Activated T-helper 9 cell treated with anti-CD3 and anti-CD28 coated beads, Interleukin-2, amount 50 U/mL, for 16 hours (primary cell): Measurements from ENCODE around the gene PPP2R3B.

Experiments
- DNase-seq: peaks from one replicate; pipeline ENCODE4 v3.0.0-alpha.2; 2020; ENCODE audit warnings: low read depth

Gene PPP2R3B

DNA sequence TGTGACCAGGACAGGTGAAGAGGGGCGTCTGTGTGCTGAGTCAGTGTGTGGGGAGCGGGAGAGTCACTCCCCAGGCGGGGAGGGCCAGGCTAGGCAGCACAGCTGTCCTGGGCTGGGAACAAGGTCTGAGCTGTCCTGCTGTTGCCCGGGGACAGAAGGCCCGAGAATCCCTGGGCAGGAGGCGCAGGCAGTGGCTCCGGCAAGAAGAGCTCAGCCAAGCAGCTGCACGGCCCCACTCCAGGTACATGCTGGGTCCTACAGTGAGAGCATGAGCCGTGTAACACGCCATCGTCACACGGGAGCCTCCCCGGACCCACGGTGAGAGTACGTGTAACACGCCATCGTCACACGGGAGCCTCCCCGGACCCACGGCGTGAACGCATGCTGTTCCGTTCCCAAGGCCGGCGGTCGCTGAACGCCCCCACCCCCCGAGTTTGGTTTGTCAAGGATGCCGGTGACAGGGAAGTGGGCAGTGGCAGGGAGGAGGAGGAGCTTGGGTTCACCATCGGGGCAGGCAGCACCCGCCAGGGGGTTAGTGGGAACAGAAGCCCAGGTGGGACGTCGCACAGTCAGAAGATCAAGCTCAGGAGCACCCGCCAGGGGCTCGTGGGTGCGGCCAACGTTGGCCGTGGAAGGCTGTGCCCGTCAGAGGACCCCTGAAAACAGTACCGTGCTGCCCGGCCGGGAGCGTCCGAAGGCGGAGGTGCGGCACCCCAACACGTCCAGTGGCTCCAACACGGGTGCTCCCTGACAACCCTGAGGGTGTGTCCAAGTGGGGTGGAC, 15.6 kb downstream of the PPP2R3B start:
- no peak for DNase-seq

DNA sequence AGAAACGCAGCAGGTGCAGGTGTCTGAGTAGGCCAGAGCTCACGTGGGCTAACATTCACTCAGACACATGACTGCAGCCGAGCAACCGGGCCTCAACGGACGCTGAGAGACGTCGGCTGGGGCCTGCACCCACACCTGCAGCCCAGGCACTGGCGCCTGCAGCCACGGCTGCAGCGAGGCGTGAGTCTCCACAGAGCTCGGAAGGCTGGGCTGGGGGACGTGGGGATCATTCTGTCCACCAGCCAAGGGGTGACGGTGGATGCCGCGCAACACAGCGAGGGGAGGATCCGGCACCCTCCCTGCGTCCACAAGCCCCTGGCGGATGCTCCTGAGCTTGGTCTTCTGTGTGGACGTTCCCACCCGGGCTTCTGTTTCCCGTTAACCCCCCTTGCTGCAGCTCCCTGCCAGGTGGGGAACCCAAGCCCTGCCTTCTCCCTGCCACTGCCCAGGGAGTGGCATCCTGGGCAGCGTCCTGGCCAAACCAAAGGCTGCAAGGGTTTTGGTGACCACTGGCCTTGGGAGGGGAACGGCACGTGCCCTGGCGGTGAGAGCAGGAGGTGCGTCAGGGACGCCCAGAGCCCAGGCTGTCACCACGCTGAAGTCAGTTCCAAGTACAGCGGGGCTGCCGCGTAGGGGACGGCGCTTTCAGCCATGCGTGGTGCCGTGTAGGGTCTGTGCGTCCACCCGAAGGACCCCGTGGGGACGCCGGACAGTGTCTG, 16.3 kb downstream of the PPP2R3B start:
- no peak for DNase-seq

DNA sequence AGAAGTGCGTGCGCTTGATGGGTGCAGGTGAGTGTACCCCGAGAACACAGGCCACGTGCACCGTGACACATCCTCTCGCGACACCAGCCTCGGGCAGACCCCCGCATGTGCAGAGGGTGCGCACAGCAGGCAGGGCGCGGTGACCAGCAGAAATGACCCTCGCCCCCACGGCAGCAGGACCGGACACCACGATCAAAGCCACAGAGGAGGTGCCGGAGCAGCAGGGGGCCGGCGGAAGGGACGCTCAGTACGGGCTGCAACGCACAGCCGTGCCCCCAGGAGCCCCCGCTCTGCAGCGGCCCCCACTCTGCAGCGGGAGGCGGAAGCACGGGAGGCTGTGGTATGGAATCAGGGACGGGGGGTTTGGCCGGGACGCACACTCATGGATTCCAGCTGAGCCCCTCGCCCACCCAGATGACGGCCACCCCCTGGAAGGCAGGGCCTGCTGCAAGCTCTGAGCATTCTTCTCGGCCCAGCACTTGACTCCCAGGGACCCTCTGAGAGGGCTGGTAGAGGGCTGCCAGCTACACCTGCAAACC, 17.1 kb downstream of the PPP2R3B start:
- DNase-seq = no peak

DNA sequence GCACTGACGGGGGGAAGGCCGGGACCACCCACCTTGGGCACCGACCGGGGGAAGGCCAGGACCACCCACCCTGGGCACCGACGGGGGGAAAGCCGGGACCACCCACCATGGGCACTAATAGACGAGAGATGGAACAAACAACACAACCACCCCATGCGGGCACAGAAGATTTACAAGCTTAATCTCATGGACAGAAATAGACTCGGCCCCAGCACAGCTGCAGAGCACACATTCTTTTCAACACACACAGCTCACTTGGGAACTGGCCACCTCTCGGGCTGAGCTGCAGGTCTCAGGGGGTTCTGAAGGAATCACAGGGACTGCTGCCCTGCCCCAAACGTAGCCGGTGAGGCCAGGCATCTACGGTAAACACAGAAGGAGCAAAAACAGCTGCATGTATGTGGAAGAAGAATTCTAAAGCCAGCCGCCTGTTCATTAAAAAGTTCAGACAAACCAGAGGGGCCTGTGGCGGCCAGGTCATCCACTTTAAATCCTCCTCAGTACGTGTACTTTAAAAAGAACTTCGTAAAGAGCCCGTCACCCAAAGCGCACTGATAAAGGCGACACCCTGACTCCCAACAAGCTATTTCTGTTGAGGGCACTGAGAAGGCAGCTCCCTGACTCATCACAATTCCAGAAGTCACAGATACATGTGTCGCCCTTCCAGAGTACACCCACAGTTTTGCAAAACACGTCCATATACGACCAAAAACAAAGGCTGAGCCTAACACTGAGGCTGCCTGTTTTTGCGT, 17.7 kb downstream of the PPP2R3B start:
- no peak for DNase-seq

DNA sequence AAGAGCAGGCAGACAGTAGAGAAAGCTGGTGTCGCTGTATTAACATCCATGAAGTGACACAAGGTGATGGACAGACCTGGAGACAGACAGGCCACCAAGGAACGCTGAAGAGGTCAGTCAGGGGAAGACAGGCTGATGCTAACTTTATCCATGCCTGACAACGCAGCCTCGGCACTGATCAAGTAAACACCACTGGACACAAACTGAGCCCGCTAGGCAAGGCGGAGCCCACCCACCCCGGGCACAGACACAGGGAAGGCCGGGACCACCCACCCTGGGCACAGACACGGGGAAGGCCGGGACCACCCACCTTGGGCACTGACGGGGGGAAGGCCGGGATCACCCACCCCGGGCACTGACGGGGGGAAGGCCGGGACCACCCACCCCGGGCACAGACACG, 18.8 kb downstream of the PPP2R3B start:
- no peak for DNase-seq

DNA sequence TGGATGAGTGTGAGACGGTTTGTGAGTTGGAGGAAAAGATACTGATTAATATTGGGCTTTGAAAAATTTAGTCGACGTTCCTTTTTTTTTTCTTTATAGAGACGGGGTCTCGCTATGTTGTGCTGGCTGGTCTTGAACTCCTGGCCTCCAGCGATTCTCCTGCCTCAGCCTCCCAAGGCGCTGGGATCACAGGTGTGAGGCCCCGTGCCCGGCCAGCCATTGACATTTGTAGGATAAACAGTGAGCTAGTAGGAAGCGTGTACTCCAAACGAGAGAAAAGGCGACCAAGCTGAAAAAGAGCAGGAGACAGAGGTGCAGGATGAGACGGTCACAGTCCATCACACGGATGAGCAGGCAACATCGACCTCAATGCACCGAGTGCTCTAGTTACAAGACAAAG, 19.4 kb downstream of the PPP2R3B start:
- no peak for DNase-seq

DNA sequence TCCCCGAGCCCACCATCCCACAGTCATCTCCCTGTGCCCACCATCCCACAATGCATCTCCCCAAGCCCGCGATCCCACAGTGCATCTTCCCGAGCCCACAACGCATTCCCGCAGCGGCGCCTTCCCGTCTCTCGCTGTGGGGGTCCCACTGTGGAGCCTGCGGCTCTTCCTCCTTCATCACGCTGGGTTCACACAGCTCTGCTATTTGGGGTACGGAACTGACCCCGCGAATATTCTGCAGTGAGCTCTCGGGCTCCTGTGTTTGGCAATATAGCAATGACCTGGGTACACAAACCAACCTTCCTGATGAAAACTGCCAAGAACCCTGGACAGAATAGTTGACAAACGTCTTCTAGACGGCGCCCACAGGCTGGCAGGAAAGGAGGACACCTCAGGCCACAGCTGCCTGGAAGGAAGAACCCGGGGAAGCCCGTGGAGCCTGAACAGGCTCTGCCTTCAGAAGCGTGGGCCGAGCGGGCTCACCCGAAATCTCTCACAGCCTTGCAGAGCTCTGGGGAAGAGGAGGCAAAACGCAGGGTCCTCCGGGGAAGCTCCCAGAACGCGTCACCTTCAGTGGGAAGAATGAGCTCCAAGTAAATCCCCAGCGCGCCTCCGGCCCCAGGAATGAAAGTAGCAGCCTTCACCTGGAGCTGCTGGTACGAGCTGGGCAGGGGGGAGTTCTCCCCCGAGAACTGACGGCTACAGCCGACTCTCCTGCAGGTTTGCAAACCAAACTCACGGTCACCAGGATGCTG, 22.9 kb downstream of the PPP2R3B start:
- no peak for DNase-seq

DNA sequence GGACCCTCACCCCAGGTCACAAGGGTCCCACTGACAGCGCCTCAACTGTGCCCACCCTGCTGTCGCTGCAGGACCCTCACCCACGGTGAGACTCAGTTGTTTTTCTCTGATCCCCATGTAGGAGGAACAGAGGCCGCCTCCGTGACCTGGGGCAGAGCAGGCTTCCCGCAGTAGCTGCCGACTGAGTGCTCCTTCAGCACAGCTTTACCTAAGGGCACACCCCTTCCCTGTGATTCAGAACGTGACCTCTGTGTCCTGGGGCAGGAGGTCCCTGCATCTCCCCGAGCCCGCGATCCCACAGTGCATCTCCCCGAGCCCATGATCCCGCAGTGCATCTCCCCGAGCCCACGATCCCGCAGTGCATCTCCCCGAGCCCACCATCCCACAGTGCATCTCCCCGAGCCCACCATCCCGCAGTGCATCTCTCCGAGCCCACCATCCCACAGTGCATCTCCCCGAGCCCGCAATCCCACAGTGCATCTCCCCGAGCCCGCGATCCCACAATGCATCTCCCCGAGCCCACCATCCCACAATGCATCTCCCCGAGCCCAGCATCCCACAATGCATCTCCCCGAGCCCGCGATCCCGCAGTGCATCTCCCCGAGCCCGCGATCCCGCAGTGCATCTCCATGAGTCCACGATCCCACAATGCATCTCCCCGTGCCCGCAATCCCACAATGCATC, 23.6 kb downstream of the PPP2R3B start:
- DNase-seq = no peak

DNA sequence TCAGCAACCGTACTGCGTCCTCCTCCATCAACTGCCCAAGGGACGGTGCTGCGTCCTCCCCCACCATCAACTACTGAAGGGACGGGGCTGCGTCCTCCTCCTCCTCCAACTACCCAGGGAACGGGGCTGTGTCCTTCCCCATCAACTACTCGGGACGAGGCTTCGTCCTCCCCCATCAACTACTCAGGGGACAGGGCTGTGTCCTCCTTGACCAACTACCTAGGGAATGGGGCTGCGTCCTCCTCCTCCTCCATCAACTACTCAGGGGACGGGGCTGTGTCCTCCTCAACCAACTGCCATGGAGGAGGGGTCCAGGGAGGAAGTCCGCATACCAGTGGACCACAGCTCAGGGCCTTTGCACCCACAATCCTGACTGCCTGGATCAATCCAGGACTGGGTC, 24.4 kb downstream of the PPP2R3B start:
- no peak for DNase-seq

DNA sequence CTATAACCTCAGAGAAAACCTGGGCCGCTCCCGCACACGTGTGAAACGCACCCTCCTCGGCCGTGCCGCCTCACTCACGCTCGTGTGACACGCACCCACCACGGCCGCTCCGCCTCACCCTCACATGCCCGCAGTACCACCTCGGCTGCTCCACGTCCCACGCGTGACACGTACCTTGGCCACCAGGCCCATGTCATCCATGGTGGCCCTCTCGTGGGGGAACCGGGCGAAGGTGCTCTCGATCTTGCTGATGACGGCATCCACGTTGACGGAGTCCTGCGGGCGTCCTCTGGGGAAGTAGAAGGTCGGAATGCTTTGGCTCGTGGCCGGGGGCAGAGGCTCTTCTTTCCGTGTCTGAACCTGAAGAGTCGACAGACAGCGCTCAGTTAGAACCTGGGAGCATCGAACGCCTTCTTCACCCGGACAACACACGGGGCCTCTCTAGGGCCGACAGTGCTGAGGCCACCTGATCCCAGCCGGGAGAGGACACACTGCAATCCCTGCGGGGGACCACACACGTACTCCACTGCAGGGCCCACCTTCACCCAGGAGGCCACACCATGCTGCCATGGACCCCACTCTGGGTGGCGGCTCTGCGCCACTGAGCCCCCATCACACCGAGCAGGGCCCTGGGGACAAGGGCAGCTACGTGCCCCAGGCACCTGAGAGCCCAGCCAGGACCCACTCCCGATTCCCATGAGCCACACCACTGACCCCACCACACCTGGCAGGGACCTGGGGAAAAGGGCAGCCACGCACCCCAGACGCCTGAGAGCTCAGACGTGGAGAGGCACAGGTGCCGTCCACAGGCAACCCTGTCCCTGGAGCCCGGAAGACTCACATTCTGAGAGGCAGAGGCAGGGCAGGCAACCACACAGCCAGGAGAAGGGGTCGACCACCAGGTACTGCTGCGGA, 25.2 kb downstream of the PPP2R3B start:
- no peak for DNase-seq

DNA sequence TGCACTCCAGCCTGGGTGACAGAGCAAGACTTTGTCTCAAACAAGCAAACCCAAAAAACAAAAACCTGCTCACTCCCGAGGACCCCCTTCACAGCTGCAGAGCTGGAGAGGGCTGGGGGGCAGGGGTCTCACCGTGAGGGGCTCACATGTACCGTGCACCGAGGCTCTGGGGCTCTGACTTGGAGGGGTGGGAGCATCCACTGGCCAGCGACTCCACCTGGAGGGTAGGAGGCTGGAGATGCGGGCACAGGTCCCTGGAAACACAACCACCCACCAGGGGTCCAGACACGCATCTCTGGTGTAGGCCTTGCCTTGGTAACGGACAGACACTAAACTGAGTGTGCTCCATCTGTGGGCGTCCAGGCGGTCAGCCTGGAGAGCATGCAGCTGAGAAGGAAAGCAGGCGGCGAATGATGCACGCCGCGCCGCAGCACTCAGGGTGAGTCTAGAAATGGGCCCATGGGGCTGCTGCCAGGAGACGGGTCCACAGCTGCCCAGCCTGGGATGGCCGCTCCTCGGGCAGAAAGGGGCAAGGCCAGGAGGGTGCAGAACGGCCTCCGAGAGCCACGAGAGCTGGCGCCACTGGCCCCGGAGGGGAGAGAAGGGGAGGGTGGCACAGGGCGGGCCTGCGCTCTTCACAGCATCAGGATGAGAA, 26.1 kb downstream of the PPP2R3B start:
- DNase-seq = no peak

DNA sequence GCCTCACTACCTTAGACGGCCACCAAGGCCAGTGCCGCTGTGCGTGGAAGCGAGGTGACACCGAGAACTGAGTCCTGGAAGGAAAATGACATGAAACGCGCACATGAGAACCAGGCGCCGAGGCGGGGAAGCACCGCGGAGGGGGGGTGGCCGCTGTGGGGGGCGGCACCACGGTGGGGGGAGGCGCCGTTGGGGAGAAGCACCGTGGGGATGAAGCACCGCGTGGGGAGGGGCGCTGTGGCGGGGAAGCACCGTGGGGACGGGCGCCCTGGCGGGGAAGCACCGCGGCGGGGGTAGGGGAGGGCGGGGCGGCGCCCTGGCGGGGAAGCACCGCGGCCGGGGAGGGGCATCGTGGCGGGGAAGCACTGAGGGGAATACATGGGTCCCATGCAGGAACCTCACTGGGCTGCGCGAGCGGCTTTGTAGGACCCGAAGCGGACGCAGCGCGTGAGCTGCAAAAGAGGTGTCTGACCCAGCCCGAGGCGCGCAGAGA, 28.0 kb downstream of the PPP2R3B start:
- DNase-seq = no peak

DNA sequence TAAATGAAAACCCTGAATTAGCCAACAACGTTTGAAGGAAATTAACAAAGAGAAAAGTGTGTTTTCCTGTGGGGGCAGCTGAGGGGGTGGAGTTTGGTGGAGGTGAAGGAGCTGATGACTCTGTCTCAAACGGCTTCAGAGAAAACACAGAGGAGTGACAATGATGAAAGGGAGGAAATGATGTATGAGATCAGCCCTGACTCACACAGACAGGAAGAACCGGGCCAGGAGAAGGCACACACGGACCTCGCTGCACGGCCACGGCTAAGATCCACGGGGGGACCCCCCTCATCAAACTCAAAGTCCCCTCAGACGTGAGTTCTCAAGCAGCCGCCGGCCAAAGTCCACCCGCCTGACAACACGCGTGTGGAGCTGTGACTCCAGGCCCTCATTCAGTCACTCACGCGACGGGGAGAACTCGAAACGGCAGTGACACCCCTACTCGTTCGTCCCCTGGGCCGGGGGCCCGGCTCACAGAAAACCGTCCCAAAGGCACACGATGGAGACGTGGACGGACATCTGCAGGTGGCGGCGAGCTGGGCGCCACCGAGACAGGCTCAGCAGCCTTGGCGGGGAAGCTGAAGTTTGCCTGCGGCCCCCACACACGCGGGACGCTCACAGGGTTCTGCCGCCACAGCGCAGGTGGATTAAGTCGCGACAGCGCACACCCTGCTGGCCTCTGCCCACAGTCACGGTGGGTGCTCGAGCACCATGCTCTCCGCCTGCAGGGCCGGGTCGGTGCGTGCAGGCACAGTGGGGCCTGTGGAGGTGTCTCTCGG, 28.8 kb downstream of the PPP2R3B start:
- DNase-seq = no peak

DNA sequence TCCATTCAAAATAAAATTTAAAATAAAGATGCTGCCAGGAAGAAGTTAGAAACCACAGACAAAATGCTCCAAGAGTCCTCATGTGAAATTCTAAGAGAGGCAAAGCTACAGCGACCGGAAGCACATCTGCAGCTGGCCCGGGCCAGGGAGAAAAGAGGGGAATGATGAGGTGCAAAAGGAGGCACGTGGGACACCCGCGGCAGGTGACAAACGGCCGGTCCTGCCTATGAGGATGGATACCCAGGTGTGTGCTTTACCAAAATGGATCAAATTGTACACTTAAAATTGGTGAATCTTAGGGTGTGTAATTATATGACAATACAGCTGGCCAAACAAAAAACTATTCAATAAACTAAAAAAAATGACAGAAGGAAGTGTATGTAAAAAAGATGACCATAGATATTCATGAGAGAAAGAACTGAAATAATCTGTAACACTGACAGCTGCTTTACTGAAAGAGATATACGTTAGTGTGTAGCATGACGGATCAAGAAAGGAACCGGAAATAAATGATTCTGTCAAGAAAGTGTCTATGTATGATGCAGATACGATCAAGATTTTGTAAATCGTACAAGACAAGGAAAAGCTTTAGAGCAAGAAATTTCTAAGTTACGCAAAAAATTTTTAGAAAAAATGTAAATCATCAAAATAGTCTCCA, 29.5 kb downstream of the PPP2R3B start:
- DNase-seq = no peak

DNA sequence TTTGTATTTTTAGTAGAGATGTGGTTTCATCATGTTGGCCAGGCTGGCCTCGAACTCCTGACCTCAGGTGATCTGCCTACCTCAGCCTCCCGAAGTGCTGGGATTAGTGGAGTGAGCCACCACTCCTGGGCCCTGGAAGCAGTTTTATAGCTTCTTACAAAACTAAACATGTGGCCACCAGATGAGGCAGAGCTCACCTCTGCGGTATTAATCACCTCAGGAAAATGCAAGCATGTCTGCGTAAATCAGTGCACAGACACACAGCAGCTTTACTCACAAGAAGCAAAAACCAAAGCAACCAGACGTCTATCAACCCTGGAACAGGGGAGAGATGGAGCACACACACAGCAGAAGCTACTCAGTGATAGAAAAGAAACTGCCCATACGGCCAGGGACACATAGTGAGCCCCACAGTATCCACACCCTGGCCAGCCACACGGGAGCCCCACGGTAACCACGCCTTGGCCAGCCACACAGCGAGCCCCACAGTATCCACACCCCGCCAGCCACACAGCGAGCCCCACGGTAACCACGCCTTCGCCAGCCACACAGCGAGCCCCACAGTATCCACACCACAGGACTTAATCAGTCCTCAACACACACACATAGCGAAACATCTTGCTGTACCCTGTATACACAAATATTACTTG, 30.2 kb downstream of the PPP2R3B start:
- DNase-seq = no peak

DNA sequence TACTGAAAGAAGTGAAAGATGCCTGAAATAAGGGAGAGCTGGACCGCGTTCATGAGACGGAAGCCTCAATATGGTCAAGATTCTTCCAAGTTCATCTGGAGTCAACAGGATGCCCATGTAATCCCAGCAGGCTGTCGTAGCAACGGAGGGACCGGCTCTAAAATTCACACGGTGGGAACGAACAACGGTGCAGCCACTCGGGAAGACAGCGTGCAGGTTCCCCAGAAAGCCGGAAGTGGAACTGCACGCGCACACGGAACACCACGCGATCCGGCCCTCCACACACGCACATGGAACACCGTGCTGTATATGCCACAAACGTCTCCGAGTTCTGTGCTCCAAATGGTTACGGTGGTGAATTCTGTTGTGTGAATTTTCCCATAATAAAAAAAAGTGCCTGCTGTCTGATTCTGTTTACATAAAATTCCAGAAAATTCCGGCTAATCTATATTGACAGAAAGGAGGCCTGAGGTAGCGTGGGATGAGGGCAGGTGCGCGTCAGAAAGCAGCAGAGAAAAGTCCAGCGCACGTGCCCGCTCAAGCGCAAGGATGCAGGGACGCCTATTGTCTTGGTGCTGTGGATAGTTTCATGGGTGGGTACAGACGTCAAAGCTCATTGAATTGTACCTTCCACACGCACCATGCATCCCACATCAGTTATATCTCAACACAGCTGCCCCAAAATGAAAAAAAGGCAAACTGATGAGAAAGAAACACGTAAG, 31.2 kb downstream of the PPP2R3B start:
- no peak for DNase-seq
